ENCODE data around the gene NSF.
"Not testable (repeated sequence)": the region's sequence is repeated elsewhere in the genome, so short reads cannot be mapped to it uniquely, and the experiment has no call there.

The NSF gene

DNA sequence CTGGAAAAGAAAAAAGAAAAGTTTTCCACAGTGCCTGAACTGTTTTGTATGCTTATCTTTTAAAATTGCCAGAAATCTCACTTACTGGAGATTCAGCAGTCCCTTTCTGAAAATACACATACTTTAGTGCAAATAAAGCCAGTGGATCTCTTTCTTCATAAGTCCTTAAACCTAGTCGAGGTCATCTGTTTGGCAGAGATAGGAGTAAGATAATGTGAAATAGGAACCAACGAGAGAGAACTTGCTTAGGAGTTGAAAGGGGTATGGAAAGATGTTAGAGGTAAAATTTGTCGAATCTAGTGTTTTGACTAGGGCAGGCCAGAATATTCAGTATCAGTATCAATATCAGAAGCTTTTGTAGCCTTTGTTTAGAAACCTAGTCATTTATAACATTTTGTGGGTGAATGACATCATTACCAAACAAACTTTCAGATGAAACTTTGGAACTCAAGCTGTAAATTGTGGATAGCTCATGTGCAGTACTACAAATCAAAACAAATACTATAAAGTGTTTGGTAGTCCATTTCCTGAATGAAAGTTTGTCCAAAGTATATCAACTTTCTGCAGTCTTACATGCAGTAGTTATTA lies 8.0 kb downstream of the NSF start (continued):
- TF ChIP-seq, protein P1, sequence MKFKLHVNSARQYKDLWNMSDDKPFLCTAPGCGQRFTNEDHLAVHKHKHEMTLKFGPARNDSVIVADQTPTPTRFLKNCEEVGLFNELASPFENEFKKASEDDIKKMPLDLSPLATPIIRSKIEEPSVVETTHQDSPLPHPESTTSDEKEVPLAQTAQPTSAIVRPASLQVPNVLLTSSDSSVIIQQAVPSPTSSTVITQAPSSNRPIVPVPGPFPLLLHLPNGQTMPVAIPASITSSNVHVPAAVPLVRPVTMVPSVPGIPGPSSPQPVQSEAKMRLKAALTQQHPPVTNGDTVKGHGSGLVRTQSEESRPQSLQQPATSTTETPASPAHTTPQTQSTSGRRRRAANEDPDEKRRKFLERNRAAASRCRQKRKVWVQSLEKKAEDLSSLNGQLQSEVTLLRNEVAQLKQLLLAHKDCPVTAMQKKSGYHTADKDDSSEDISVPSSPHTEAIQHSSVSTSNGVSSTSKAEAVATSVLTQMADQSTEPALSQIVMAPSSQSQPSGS (tag by site-specific recombination; IDR thresholded peaks at IDR 0.05; ENCODE audit: low read depth): peak; percentile 95
- TF ChIP-seq ZEB2 (tag by site-specific recombination; IDR thresholded peaks at IDR 0.05): peak; percentile 92
- peak; percentile 79; the same call in 1 of the 2 replicates for TF ChIP-seq OSR2 (tag by site-specific recombination; IDR thresholded peaks at IDR 0.05)
- peak; percentile 75; the same call in 1 of the 2 replicates for TF ChIP-seq ZNF558 (tag by site-specific recombination; IDR thresholded peaks at IDR 0.05)
- TF ChIP-seq, protein P2, sequence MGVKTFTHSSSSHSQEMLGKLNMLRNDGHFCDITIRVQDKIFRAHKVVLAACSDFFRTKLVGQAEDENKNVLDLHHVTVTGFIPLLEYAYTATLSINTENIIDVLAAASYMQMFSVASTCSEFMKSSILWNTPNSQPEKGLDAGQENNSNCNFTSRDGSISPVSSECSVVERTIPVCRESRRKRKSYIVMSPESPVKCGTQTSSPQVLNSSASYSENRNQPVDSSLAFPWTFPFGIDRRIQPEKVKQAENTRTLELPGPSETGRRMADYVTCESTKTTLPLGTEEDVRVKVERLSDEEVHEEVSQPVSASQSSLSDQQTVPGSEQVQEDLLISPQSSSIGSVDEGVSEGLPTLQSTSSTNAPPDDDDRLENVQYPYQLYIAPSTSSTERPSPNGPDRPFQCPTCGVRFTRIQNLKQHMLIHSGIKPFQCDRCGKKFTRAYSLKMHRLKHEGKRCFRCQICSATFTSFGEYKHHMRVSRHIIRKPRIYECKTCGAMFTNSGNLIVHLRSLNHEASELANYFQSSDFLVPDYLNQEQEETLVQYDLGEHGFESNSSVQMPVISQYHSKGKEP (tag by site-specific recombination; IDR thresholded peaks at IDR 0.05): 0 out of 2 replicates have a peak, but pooled peaks have one; percentile 25
- TF ChIP-seq ZNF629 (tag by site-specific recombination; IDR thresholded peaks at IDR 0.05): peak; percentile 92
- peak; percentile 67 for TF ChIP-seq ZNF2 (tag by site-specific recombination; IDR thresholded peaks at IDR 0.05)
- TF ChIP-seq ZBTB21 (tag by site-specific recombination; IDR thresholded peaks at IDR 0.05): peak; percentile 44; the same call in 1 of the 2 replicates
- TF ChIP-seq ZNF184 (tag by site-specific recombination; IDR thresholded peaks at IDR 0.05): 0 out of 2 replicates have a peak, but pooled peaks have one; percentile 21
- 0 out of 2 replicates have a peak, but pooled peaks have one; percentile 24 for TF ChIP-seq PRDM4 (tag by site-specific recombination; IDR thresholded peaks at IDR 0.05)
- TF ChIP-seq ZFP69B (tag by site-specific recombination; IDR thresholded peaks at IDR 0.05): peak; percentile 81
- TF ChIP-seq GLI2 (tag by site-specific recombination; IDR thresholded peaks at IDR 0.05; ENCODE audit: borderline replicate concordance, low read depth): peak; percentile 61; the same call in 1 of the 2 replicates

GRCh38 chr17:46600767-46601166 lies 10.3 kb downstream of the NSF start:
- H3K9me3 ChIP-seq (ENCODE audit: control insufficient read depth, insufficient read depth, low read depth, low read length); H3K27ac ChIP-seq (ENCODE audit: extremely low read depth, low read depth, low read length); H3K36me3 ChIP-seq (ENCODE audit: control insufficient read depth in 2 of 2, insufficient read depth in 1 of 2, low read length in 2 of 2); POLR2A ChIA-PET; H3K4me1 ChIP-seq (ENCODE audit: control insufficient read depth, insufficient read depth, low read length); CTCF ChIA-PET; H3K4me3 ChIP-seq (ENCODE audit: low read depth, low read length): not testable (repeated sequence)

DNA sequence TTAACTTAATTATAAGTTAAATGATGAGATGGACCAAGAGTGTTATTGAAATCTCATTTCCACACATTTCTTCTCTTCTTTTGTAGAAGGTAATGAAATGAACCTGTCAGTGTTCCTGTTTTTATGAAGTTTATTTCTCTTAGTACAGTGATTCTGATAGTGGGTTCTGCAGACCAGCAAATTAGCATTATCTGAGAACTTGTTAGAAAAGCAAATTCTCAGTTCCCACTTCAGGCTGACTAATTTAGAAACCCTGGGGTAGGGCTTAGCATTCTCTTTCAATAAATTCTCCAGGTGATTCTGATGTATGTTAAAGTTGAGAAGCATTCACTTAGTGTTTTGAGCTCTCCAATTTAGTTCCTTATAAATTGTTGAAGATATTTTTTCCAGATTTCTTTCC lies 12.7 kb downstream of the NSF start:
- H3K9me3 ChIP-seq (ENCODE audit: control insufficient read depth, insufficient read depth, low read depth, low read length); H3K4me3 ChIP-seq (ENCODE audit: low read depth, low read length); H3K27ac ChIP-seq (ENCODE audit: extremely low read depth, low read depth, low read length); POLR2A ChIA-PET; H3K4me1 ChIP-seq (ENCODE audit: control insufficient read depth, insufficient read depth, low read length); CTCF ChIA-PET; H3K36me3 ChIP-seq (ENCODE audit: control insufficient read depth in 2 of 2, insufficient read depth in 1 of 2, low read length in 2 of 2): not testable (repeated sequence)

- H3K4me3 ChIP-seq (ENCODE audit: low read depth, low read length); CTCF ChIA-PET; H3K9me3 ChIP-seq (ENCODE audit: control insufficient read depth, insufficient read depth, low read depth, low read length); H3K36me3 ChIP-seq (ENCODE audit: control insufficient read depth in 2 of 2, insufficient read depth in 1 of 2, low read length in 2 of 2); POLR2A ChIA-PET; H3K27ac ChIP-seq (ENCODE audit: extremely low read depth, low read depth, low read length); H3K4me1 ChIP-seq (ENCODE audit: control insufficient read depth, insufficient read depth, low read length): not testable (repeated sequence)
These were observed 20.8 kb downstream of the NSF start for GRCh38 chr17:46611304-46611703.

GRCh38 chr17:46613876-46614275 lies 23.4 kb downstream of the NSF start:
- POLR2A ChIA-PET; H3K27ac ChIP-seq (ENCODE audit: extremely low read depth, low read depth, low read length); H3K36me3 ChIP-seq (ENCODE audit: control insufficient read depth in 2 of 2, insufficient read depth in 1 of 2, low read length in 2 of 2); CTCF ChIA-PET; H3K9me3 ChIP-seq (ENCODE audit: control insufficient read depth, insufficient read depth, low read depth, low read length); H3K4me1 ChIP-seq (ENCODE audit: control insufficient read depth, insufficient read depth, low read length); H3K4me3 ChIP-seq (ENCODE audit: low read depth, low read length): not testable (repeated sequence)

DNA sequence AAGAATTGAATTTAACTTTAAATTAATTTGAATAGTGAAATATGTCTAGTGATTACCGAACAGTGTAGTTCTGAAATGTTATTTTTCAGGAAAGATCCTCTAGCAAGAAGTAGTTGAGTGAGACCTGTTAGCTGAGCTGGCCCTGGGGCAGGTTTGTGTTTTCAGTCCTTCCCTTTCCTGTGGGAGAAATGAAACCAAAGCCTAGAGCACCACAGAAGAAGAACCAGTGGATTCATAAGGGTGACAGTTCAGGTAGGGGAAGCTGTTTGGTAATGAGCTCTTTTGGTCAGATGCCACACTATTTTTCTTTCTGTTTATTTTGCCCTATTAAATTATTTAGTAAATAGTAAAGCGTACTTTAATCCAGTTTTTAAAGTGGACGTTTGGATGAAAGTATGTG lies 26.7 kb downstream of the NSF start:
- H3K27ac ChIP-seq (ENCODE audit: extremely low read depth, low read depth, low read length); H3K36me3 ChIP-seq (ENCODE audit: control insufficient read depth in 2 of 2, insufficient read depth in 1 of 2, low read length in 2 of 2); H3K4me3 ChIP-seq (ENCODE audit: low read depth, low read length); POLR2A ChIA-PET; H3K9me3 ChIP-seq (ENCODE audit: control insufficient read depth, insufficient read depth, low read depth, low read length); H3K4me1 ChIP-seq (ENCODE audit: control insufficient read depth, insufficient read depth, low read length); CTCF ChIA-PET: not testable (repeated sequence)

- H3K36me3 ChIP-seq (ENCODE audit: control insufficient read depth in 2 of 2, insufficient read depth in 1 of 2, low read length in 2 of 2); H3K9me3 ChIP-seq (ENCODE audit: control insufficient read depth, insufficient read depth, low read depth, low read length); H3K4me1 ChIP-seq (ENCODE audit: control insufficient read depth, insufficient read depth, low read length); H3K4me3 ChIP-seq (ENCODE audit: low read depth, low read length); POLR2A ChIA-PET; H3K27ac ChIP-seq (ENCODE audit: extremely low read depth, low read depth, low read length); CTCF ChIA-PET: not testable (repeated sequence)
These were observed 28.5 kb downstream of the NSF start for GRCh38 chr17:46618975-46619374.
